DMS 273 treated with DMSO at 0.1 percent for 48 hours (cell line): ENCODE results near the gene SCT.
"Not testable (repeated sequence)": the region's sequence is repeated elsewhere in the genome, so short reads cannot be mapped to it uniquely, and the experiment has no call there.

Source experiments
- DNase-seq: peaks from one replicate; lab custom pipeline; 2025; lab: John Stamatoyannopoulos, UW

SCT gene, protein sequence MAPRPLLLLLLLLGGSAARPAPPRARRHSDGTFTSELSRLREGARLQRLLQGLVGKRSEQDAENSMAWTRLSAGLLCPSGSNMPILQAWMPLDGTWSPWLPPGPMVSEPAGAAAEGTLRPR

GRCh38 chr11:626475-627307, at the start of gene SCT:
Gene SCT (minus strand): TSS chr11:627181. CDS start chr11:627143, 38 bp downstream.
- DNase-seq = no peak

DNA sequence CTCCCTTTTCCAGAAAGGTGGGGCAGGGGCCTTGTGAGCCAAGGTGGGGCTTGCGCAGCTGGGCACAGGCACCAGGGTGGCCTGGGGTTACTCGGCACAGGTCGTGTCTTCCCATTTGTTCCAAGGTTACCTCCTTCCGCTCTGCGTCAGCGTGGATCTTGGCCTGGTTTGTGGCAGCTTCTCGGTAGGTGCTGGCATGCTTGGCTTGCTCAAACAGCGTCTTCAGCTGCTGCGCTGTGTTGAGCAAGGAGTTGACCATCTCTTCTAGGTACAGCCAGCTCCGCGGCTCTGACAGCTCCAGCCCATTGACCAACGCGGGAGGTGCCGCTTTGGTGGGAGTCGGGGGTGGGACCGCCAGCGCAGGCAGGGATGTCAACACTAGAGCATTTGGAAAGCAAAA, 47.4 kb upstream of the SCT start:
- DNase-seq = no peak

DNA sequence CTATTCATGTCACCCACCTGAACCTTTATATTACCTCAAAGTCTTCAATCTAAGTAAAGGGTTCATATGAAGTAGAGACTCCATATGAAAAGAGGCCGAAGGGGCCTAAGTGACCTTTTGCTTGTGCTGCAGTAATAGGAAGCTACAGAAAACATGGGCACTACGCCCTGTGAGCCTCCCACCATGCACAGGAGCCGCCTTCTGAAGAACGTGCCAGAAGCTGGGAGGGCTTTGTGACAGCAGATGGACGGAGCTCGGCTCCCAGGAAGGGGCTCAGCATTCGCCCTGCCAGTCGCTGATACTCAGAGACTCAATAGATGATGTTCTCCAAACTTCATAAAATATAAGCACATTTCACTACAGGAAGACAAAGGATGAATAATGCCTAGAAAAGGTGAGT, 46.9 kb upstream of the SCT start:
- DNase-seq = no peak

- no peak for DNase-seq
These were observed 38.8 kb upstream of the SCT start for GRCh38 chr11:665704-666281.

DNA sequence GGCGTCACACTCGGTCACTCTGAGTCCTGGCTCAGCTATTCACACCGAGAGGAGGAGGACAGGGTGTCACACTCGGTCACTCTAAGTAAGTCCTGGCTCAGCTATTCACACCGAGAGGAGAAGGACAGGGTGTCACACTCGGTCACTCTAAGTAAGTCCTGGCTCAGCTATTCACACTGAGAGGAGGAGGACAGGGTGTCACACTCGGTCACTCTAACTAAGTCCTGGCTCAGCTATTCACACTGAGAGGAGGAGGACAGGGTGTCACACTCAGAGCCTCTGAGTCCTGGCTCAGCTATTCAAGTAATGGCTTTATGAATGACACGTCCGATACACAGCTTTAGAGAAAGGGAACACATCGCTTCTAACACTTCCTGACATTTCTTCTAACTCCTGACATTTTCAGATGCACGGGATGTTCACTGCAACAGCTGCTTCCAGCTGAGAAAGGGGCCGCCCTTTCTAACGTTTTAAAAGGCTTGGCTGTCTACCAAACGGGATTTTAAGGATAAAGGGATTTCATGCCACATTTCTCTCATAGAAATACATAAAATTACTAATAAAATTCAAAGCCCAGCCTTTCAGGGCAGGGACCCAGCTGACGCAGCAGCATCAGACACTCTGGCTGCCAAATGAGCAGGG, 38.2 kb upstream of the SCT start:
- no peak for DNase-seq

DNA sequence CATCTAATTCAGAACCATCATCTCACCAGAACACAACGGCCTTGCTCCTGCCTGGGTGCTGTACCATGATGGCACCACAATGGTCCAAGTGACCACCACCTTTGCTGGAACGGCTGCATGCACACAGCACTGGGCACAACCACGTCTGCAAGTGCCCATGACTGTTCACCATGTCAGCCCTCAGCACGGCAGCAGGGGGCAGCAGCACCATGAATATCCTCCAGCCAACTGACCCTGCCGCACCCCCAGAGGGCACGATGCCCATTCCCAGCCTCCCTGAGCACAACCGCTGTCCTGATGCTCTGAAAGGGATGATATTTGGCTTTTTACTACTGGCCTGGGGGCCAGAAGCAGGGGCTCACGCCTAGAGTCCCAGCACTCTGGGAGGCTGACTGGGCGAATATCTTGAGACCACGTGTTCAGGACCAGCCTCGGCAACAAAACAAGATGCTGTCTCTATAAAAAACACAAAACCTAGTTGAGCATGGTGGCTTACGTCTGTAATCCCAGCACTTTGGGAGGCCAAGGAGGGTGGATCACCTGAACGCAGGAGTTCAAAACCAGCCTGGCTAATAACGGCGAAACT, 35.8 kb upstream of the SCT start:
- DNase-seq = no peak

GRCh38 chr11:660681-661444, 33.9 kb upstream of the SCT start:
- DNase-seq = no peak

GRCh38 chr11:660281-660680, 33.3 kb upstream of the SCT start:
- DNase-seq = no peak

GRCh38 chr11:659532-660085, 32.6 kb upstream of the SCT start:
- DNase-seq = no peak

GRCh38 chr11:657691-658126, 30.7 kb upstream of the SCT start:
- DNase-seq = no peak

DNA sequence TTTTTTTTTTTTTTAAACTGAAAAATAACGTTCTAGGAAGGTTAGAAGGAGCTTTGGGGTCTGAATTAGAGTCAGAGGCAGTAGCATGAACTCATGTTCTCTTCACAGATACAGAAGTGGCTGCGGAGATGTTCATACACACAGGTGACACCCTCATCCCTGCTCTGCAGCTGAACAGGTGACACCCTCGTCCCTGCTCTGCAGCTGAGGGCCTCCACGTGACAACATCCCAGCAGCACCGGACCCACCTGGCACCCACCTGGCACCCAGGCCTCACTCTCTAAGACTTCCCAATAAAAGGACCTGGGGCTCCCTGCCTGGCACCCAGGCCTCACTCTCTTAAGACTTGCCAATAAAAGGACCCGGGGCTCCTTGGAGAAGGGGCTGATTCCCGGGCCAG, 29.9 kb upstream of the SCT start:
- no peak for DNase-seq

GRCh38 chr11:656426-656825, 29.4 kb upstream of the SCT start:
- DNase-seq = no peak

DNA sequence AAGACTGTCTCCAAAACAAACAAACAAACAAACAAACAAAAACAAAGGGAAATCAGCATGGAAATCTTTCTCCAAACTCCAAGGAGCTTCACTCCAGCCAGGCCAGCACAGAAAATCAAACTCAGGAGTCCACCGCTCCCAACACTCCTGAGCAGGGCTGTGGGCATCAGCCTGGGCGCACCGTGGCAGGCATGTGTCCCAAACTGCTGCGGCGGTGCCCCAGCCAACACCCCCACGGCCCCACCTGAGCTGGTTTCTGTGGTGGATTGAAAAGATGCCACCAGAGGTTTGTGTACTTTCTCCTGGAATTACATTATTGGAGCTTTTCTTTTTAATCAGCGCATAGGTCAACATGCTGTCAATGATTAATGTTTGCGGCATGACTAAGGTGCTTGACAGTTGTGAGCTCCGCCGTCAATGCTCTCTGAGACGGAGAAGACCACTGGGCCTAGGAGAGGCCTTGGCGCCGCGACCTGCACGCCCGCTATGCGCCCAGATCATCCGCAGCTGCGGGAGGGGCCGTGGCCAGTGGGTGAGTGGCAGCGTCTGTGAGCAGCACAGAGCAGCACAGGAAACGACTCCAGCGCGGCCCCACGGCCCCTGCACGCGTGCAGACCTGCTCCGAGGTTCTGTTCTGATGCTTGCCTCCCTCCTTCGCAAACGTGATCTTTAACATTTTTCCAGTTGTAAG, 28.2 kb upstream of the SCT start:
- DNase-seq = no peak

GRCh38 chr11:654444-654843, 27.5 kb upstream of the SCT start:
- DNase-seq = not testable (repeated sequence)

DNA sequence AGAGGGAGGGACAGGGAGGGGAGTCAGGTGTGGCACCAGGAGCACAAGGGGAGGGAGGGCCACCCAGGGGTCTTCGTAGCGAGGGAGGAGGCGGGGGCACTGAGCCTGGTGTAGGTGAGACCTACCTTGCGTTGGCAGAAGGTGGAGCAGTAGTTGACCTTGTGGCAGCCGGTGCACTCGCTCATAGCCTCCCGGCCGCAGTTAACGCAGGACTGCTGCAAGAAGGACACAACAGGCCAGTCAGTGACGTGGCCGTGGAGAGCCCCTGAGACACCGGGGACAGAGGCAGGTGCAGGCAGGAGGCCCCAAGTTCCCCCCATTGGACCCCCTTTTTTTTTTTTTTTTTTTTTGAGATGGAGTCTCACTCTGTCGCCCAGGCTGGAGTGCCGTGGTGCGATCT, 26.9 kb upstream of the SCT start:
- no peak for DNase-seq

GRCh38 chr11:653136-653535, 26.2 kb upstream of the SCT start:
- DNase-seq = not testable (repeated sequence)

DNA sequence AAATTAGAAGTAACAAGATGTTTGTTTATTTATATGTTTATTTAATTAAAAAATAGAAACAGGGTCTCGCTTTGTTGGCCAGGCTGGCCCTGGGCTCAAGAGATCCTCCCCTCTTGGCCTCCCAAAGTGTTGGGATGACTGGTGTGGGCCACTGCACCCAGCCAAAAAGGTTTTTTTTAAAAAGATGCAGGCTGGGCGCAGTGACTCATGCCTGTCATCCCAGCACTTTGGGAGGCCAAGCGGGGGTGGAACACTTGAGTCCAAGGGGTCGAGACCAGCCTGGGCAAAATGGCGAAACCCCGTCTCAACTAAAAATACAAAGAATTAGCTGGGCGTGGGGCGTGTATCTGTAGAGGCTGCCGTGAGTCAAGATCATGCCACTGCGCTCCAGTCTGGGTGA, 23.5 kb upstream of the SCT start:
- DNase-seq = no peak

GRCh38 chr11:647672-648158, 20.7 kb upstream of the SCT start:
- DNase-seq = not testable (repeated sequence)

- DNase-seq = no peak
These were observed 19.2 kb upstream of the SCT start for GRCh38 chr11:646214-646613.

GRCh38 chr11:645536-645935, 18.6 kb upstream of the SCT start:
- DNase-seq = no peak
